Right lobe of liver (tissue), 6 donors: Measurements from ENCODE around the gene M6PR. TPM values are rescaled to one million over a fixed set of nuclear protein-coding genes. Genes with fewer than 3 reads are reported as not detected.
"Not testable (repeated sequence)": the region's sequence is repeated elsewhere in the genome, so short reads cannot be mapped to it uniquely, and the experiment has no call there.

Experiments
- ATAC-seq, 4 donors: fragments of 200-7000 bp; cut with Tn5 transposase; one replicate each; pipeline ENCODE4 v1.9.1; 2020; ENCODE audit warnings: mild to moderate bottlenecking in 4 of 4, moderate library complexity in 4 of 4
- DNase-seq, 3 donors: peaks; one replicate each; pipeline ENCODE4 v3.0.0-alpha.2; 2020
- H3K27ac ChIP-seq, 3 donors: fragments of 200-600 bp; one replicate each; pipeline ENCODE4 v1.8.0; 2022
- H3K27me3 ChIP-seq, 2 donors: fragments of 200-600 bp; one replicate each; pipeline ENCODE4 v1.8.0; 2022
- H3K36me3 ChIP-seq, 4 donors: fragments of 200-600 bp; sonication (generic) in 1 of 4; one replicate each; pipeline versions ENCODE4 v1.5.1 to v1.8.0; 2017 to 2022; ENCODE audit warnings: control low read depth in 1 of 4
- H3K4me1 ChIP-seq, 4 donors: fragments of 200-600 bp; sonication (generic) in 1 of 4; one replicate each; pipeline versions ENCODE4 v1.5.1 to v1.8.0; 2017 to 2022; ENCODE audit warnings: control low read depth in 1 of 4
- H3K4me3 ChIP-seq, 3 donors: fragments of 200-600 bp; one replicate each; pipeline ENCODE4 v1.8.0; 2022
- H3K9me3 ChIP-seq, 4 donors: fragments of 200-600 bp; sonication (generic) in 1 of 4; one replicate each; pipeline versions ENCODE4 v1.5.1 to v1.8.0; 2017 to 2022; ENCODE audit warnings: control low read depth in 1 of 4
- CTCF ChIP-seq, 4 donors: fragments of 200-600 bp in 3 of 4; fragments of 450-650 bp in 1 of 4; IDR thresholded peaks; one replicate each; pipeline versions ENCODE4 v1.5.1 to v1.8.0; 2016 to 2022; ENCODE audit warnings: antibody characterized with exemption in 4 of 4, mild to moderate bottlenecking in 2 of 4
- POLR2A ChIP-seq: fragments of 450-650 bp; IDR thresholded peaks from one replicate; pipeline ENCODE4 v1.6.1; 2017; ENCODE audit warnings: antibody characterized with exemption, mild to moderate bottlenecking
- WGBS: methylation state at CpG from one replicate; pipeline ENCODE4 v1.1.6; 2018; ENCODE audit warnings: low coverage, low lambda C conversion rate; ENCODE audit not compliant: insufficient coverage; ENCODE audit errors: missing lambda C conversion rate; 5-methylcytosine and 5-hydroxymethylcytosine counted together
- intact Hi-C, 2 donors: fragments of 100-400 bp; cut with DNase I; formaldehyde crosslinking; loops; one replicate each; pipeline versions ENCODE4 v1.11.2 to v1.14.1; 2022
- total RNA-seq, 6 experiments: library from RNA; depleted of rRNA in 2 of 6; stranded (reverse); fragments of >200 nt in 2 of 6; fragmentation: NEBNext Ultra II Directional in 3 of 6; extraction: Animal tissue kit (Norgen Biotek cat#: 25700) in 3 of 6; gene quantifications; one replicate each; pipeline versions ENCODE4 v1.1.0 to v1.2.4, GENCODE V29; 2016 to 2023
- donor health status: DM: no; HTN: yes; CAD: no.
- donor health status: DM: no; HTN: no; CAD: no.
- donor health status: DM: no; HTN: no; CAD: no.
- donor health status: DM: no; HTN: yes; CAD: no.
- donor health status: DM: no; HTN: yes; CAD: no.

M6PR gene
- total RNA-seq, 6 experiments from 2014 or later, result 45.5 to 82.2 (median 69.1) TPM

- H3K27me3 ChIP-seq, result no peaks in the 10 kb centered on the region
- ATAC-seq (peak; percentile 83 to 95 (median 89)), DNase-seq (peak; percentile 64 to 71 (median 69))
- H3K9me3 ChIP-seq, result no peaks in the 10 kb centered on the region
- no peaks in the 10 kb centered on the region for H3K4me1 ChIP-seq
- WGBS, result 6% methylated on average over 18 of the region's 35 CpGs
- intact Hi-C loops, result no loop called here
- peak overlapping the region; percentile 57 to 73 (median 71) for H3K4me3 ChIP-seq
- H3K27ac ChIP-seq, result peak overlapping the region in 2 of 3 donors; percentile 32 to 34
- H3K36me3 ChIP-seq, result no peaks in the 10 kb centered on the region
- TF ChIP-seq POLR2A, result no peak
- TF ChIP-seq CTCF (IDR thresholded peaks at IDR 0.05), result no peak
Observed at GRCh38 chr12:8914716-8915526, 34.5 kb downstream of the M6PR start.

- DNase-seq (peak; percentile 81 to 87 (median 82)), ATAC-seq (peak; percentile 78 to 82 (median 81))
- H3K9me3 ChIP-seq, H3K27me3 ChIP-seq, H3K4me1 ChIP-seq, intact Hi-C loops, H3K36me3 ChIP-seq: not testable (repeated sequence)
- peak within 1 kb of the TSS; percentile 57 to 73 (median 71) for H3K4me3 ChIP-seq
- peak in 3 of 4 donors; percentile 8 to 29 (median 24) for TF ChIP-seq CTCF (IDR thresholded peaks at IDR 0.05)
- peak within 1 kb of the TSS in 2 of 3 donors; percentile 36 to 55 for H3K27ac ChIP-seq
- 1% methylated on average over 19 of the region's 57 CpGs for WGBS
Observed at GRCh38 chr12:8914033-8914715, 35.3 kb downstream of the M6PR start, which contains the start of gene PHC1. TSS of gene PHC1 (plus strand) at chr12:8914509. CDS start at chr12:8917678, 3,169 bp downstream.

- WGBS, result 32% methylated on average over 6 of the region's 6 CpGs
- H3K4me1 ChIP-seq, result no peaks in the 10 kb centered on the region
- ATAC-seq (no peak), DNase-seq (no peak)
- TF ChIP-seq POLR2A, result no peak
- no peak for TF ChIP-seq CTCF (IDR thresholded peaks at IDR 0.05)
- H3K9me3 ChIP-seq, result no peaks in the 10 kb centered on the region
- H3K36me3 ChIP-seq, result no peaks in the 10 kb centered on the region
- H3K4me3 ChIP-seq, result peak overlapping the region; percentile 57 to 73 (median 71)
- intact Hi-C loops, result no loop called here
- H3K27ac ChIP-seq, result peak overlapping the region in 2 of 3 donors; percentile 36 to 55
- no peaks in the 10 kb centered on the region for H3K27me3 ChIP-seq
Observed at GRCh38 chr12:8913702-8914032, 35.8 kb downstream of the M6PR start.

- DNase-seq (no peak), ATAC-seq (no peak)
- Histone ChIP-seq H3K27ac (no peak overlapping the region), H3K27me3 (no peaks in the 10 kb centered on the region), H3K4me1 (no peaks in the 10 kb centered on the region), H3K4me3 (no peak overlapping the region), H3K9me3 (no peaks in the 10 kb centered on the region), H3K36me3 (no peaks in the 10 kb centered on the region)
- TF ChIP-seq CTCF (IDR thresholded peaks at IDR 0.05) (no peak), POLR2A (no peak)
- intact Hi-C loops, result no loop called here
- WGBS, result 43% methylated on average over 9 of the region's 9 CpGs
Observed at GRCh38 chr12:8912914-8913313, 36.5 kb downstream of the M6PR start.
